Transverse colon (tissue), 4 donors: ENCODE measurements around the gene MARCO.

Experiments
- CTCF ChIP-seq, 5 experiments: fragments of 200-600 bp in 3 of 5; fragments of 450-650 bp in 2 of 5; sonication (generic) in 3 of 5; IDR thresholded peaks; 1 replicate in 2 of 5; 2 replicates in 3 of 5; pipeline ENCODE4 v1.5.1; 2016 to 2017; ENCODE audit warnings: antibody characterized with exemption in 5 of 5, inconsistent platforms in 3 of 5, mild to moderate bottlenecking in 2 of 5, moderate library complexity in 1 of 5
- EP300 ChIP-seq: sonication (generic); formaldehyde crosslinking; IDR thresholded peaks from one replicate; pipeline ENCODE4 v1.6.1; 2017; ENCODE audit warnings: antibody characterized with exemption, low read depth
- POLR2A ChIP-seq: fragments of 450-650 bp; IDR thresholded peaks from one replicate; pipeline ENCODE4 v1.6.1; 2016; ENCODE audit warnings: antibody characterized with exemption, mild to moderate bottlenecking, moderate library complexity
- POLR2AphosphoS5 ChIP-seq, 3 donors: sonication (generic); formaldehyde crosslinking; IDR thresholded peaks; one replicate each; pipeline ENCODE4 v1.6.1; 2016; ENCODE audit warnings: antibody characterized with exemption in 3 of 3

GRCh38 chr2:118969734-118970395 lies 27.9 kb downstream of the MARCO start:
- no peak for TF ChIP-seq CTCF (IDR thresholded peaks at IDR 0.05)
- TF ChIP-seq EP300: no peak
- no peak for TF ChIP-seq POLR2A
- no peak for TF ChIP-seq POLR2AphosphoS5 (IDR thresholded peaks at IDR 0.05)
